ENCODE data around the gene TOPBP1. TPM values are rescaled to one million over a fixed set of nuclear protein-coding genes. Genes with fewer than 3 reads are reported as not detected.

Gene TOPBP1
- total and polyA plus RNA-seq, 9 of the 15 experiments (the other 6 are each of a cell fraction or from before 2014, with no cell fraction given): 16.6 to 77.6 (median 58.2) TPM

- no peak for TF ChIP-seq BDP1 (IDR thresholded peaks at IDR 0.05; ENCODE audit: insufficient read depth, insufficient read length)
- TF ChIP-seq ZNF134 (CRISPR knock-in tag; conservative IDR thresholded peaks at IDR 0.05): no peak
- no peak for TF ChIP-seq HNRNPLL (IDR thresholded peaks at IDR 0.05; ENCODE audit: low read depth, low read length, poor library complexity, severe bottlenecking)
- no peak for TF ChIP-seq GTF3C2 (IDR thresholded peaks at IDR 0.05; ENCODE audit: borderline replicate concordance, extremely low read depth, insufficient read length)
- TF ChIP-seq PRPF4 (IDR thresholded peaks at IDR 0.05; ENCODE audit: insufficient read depth, low read depth, low read length, poor library complexity, severe bottlenecking): no peak
- no peak for TF ChIP-seq ZNF311 (CRISPR knock-in tag; IDR thresholded peaks at IDR 0.05)
- no peak for TF ChIP-seq FOXP1 (CRISPR knock-in tag; IDR thresholded peaks at IDR 0.05)
- TF ChIP-seq SOX6 (IDR thresholded peaks at IDR 0.05): no peak
- TF ChIP-seq POLR2AphosphoS2 (IDR thresholded peaks at IDR 0.05; ENCODE audit: low read length): no peak
- TF ChIP-seq MECOM (CRISPR knock-in tag; IDR thresholded peaks at IDR 0.05): no peak
- TF ChIP-seq FOXA3 (CRISPR knock-in tag; conservative IDR thresholded peaks at IDR 0.05 in 1 of 2, IDR thresholded peaks at IDR 0.05 in 1 of 2): no peak
- no peak for TF ChIP-seq CREB3 (tag; conservative IDR thresholded peaks at IDR 0.05; ENCODE audit: low read depth)
- TF ChIP-seq POLR3A (IDR thresholded peaks at IDR 0.05; ENCODE audit: borderline replicate concordance, extremely low read depth, insufficient read depth, insufficient read length): no peak
These were observed 2.0 kb upstream of the TOPBP1 start (continued) for GRCh38 chr3:133663569-133664313.
